SU-DHL-6 (cell line): ENCODE data around the gene DYSF.

Experiments used
- CTCF ChIP-seq: fragments of 200-600 bp; sonication (generic); IDR thresholded peaks from one replicate; pipeline ENCODE4 v1.5.1; 2017; ENCODE audit warnings: antibody characterized with exemption, mild to moderate bottlenecking, low read length, moderate library complexity; ENCODE audit not compliant: insufficient read depth, poor library complexity, severe bottlenecking
- EZH2phosphoT487 ChIP-seq: fragments of 200-600 bp; sonication (generic), shearing (Covaris generic); conservative IDR thresholded peaks from 2 replicates; pipeline ENCODE4 v1.6.1; 2018; ENCODE audit warnings: mild to moderate bottlenecking, antibody characterized with exemption, low read length, moderate library complexity, mixed read lengths

GRCh38 chr2:71601136-71602114 lies 148.1 kb downstream of the DYSF start:
- TF ChIP-seq CTCF, result no peak
- TF ChIP-seq EZH2phosphoT487, result no peak
